Cerebellar cortex (tissue), 1 donor: Measurements from ENCODE around the gene KLHL42.
A peak's percentile ranks its signal among the peaks of the same experiment; 100 is the strongest.
"Not testable (repeated sequence)": the region's sequence is repeated elsewhere in the genome, so short reads cannot be mapped to it uniquely, and the experiment has no call there.

ENCODE experiments used
- DNase-seq: peaks from one replicate; pipeline ENCODE4 v3.0.0-alpha.2; 2015; ENCODE audit warnings: low spot score

KLHL42 gene

DNA sequence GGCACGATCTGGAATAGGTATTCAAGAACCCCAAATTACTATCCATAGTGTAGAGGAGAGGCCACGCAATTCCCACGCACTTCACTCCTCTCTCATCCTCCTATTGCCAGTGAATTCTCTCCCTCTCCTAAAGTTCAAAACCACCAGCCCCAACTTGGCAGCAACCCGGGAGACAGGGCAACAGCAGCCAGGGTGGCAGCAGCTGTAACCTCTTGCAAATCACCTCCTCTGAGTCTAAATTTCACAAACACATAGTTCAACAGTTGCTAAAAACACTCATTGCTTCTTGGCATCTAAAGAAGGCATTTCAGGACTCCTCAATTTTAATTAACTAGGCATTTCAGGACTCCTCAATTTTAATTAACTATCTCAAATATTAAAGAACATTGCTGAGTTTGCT is 37.7 kb downstream of the KLHL42 start:
- DNase-seq, result no peak

GRCh38 chr12:27818401-27818918 is 38.4 kb downstream of the KLHL42 start:
- no peak for DNase-seq

GRCh38 chr12:27820564-27820963 is 40.5 kb downstream of the KLHL42 start:
- DNase-seq, result no peak

GRCh38 chr12:27821259-27821973 is 41.4 kb downstream of the KLHL42 start:
- peak; percentile 65 for DNase-seq

GRCh38 chr12:27822076-27822712 is 42.2 kb downstream of the KLHL42 start:
- DNase-seq, result no peak

GRCh38 chr12:27823038-27823437 is 43.0 kb downstream of the KLHL42 start:
- DNase-seq, result no peak

- DNase-seq, result no peak
These were observed 44.3 kb downstream of the KLHL42 start for GRCh38 chr12:27824126-27824842.

- no peak for DNase-seq
These were observed 46.0 kb downstream of the KLHL42 start for GRCh38 chr12:27826076-27826475.

- DNase-seq, result no peak
These were observed 48.2 kb downstream of the KLHL42 start for GRCh38 chr12:27828196-27828595.

DNA sequence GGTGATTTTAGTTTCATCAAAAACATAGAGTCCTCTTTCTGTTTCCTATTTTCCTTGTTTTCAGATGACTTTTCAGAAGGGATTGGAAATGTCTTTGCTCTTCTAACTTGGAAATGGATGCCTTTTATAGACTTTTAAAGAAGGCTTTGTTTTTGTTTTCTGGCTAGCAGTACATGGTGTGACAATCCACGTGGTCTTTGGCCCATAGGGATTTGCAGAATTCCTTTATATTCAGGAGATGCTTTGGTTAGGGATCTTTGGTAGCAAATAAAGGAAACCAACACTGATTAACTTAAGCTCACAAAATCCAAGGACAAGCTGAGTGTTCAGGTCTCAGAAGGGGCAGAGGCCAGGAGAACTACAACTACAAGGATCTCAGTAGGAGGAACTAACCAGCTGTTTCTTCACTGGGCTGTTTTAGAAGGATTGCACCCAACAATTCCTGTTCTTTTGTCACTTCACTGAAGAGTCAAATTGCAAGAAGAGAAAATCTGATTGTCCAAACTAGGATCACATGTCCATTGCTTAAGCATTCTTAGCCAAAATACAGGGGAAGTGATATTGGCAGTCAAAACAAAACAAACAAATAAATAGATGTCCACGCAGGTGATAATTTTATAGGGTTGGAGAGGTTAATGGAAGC is 58.6 kb downstream of the KLHL42 start:
- DNase-seq, result no peak

- DNase-seq, result no peak
These were observed 60.4 kb downstream of the KLHL42 start for GRCh38 chr12:27840229-27840999.

GRCh38 chr12:27841392-27841882 is 61.4 kb downstream of the KLHL42 start:
- no peak for DNase-seq

DNA sequence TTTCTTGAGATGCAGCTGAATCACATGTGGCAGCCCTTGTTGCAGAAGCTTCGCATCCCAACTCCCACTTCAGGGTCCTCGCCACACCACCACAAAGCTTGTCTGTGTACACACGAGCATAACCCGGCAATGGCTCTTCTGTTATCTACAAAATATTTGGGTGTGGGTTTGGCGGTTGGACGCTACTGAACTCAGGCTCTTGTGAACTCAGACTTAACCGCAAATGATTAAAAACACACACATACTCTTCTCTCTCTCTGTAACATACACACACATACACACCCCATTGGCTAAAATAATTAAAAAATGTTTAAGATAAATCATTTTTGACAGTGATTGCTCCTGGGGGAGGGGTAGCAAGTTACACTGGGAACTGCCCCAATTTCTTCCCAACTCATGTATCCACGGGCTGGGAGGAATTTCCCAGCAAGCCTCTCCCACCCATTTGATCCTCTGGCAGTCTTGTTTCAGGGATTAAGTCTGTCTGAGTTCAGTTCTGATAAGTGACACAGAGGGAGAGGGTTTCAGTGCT is 63.7 kb downstream of the KLHL42 start:
- no peak for DNase-seq

DNA sequence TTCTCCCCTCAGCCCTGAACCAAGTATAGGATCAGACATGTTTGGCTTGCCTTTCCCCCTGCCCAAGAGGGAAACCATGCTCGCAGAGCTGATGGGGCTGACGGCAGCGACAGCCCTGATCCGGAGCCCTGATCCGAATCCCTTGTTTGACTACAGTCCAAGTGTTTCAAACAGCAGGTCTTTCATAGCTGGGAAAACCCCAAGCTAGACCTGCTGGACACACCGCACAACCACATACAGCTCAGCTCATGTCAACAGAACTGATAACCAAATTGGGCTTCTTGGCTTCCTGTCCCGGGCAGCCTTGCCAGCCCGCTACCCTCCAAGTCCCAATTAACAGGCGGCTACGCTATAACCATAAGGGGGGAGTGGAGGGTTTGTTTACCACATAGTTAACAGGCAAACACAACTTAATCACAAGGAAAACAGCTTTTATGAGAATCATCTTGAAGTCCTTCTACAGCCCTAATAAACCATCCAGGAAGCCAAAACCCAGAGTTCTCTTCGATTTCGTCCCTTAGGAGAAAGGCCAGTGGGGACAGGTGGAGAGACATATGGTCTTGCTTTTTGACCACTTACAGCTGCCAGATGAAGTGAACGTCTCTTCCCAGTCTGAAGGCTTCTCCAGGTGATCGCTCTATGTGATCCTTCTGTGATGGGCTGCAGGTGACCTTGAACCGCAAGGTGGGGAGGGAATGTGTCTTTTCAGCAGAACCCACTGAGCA is 64.5 kb downstream of the KLHL42 start:
- DNase-seq, result peak; percentile 90

DNA sequence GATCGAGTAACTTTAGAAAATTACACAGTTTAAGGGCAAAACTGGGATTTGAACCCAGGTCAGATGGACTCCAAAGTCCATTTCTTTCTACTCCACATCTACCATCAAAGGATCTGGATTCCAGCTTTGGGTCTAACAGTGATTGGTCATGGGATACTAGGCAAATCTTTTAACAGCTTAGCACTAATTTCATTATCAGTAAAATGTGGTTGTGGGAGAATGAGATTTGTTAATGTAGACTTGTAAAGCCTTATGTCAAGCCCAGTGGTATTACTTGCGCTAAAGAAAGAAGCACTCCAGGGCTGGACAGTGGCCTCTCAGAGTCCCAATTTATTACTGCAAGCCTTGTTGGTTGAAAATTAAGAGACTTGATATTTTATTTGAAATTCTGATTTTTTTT is 65.2 kb downstream of the KLHL42 start:
- no peak for DNase-seq

DNA sequence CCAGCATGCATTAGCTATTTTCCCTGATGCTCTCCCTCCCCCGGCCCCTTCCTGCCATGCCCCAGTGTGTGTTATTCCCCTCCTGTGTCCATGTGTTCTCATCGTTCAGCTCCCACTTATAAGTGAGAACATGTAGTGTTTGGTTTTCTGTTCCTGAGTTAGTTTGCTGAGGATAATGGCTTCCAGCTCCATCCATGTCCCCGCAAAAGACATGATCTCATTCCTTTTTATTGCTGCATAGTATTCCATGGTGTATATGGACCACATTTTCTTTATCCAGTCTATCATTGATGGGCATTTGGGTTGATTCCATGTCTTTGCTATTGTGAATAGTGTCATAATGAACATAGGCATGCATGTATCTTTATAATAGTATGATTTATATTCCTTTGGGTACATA is 65.7 kb downstream of the KLHL42 start:
- not testable (repeated sequence) for DNase-seq

GRCh38 chr12:27847293-27847692 is 67.3 kb downstream of the KLHL42 start:
- DNase-seq, result not testable (repeated sequence)

DNA sequence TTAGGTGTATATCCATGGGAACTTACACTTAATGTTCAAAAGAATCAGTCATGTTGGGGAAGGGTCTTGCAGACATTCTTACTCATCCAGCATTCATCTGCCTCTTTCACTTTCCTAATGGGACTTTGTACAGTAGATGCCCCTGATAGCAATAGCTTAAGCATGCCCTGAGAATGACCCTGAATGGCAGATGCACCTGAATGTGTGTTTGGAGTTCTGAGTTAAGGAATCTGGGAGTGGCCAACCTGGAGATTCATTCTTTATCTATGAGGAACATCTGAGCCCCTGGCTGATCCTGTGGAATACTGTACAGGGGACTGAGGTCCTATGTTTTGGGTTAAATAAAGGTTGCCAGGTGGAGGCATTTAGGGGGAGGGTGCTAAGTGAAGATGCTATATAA is 71.3 kb downstream of the KLHL42 start:
- DNase-seq, result no peak

GRCh38 chr12:27852117-27852516 is 72.1 kb downstream of the KLHL42 start:
- DNase-seq, result no peak
